Measurements from ENCODE around the gene UNKL. TPM values are rescaled to one million over a fixed set of nuclear protein-coding genes. Genes with fewer than 3 reads are reported as not detected.

Gene UNKL
- total and polyA plus RNA-seq, 2 of the 8 experiments (the other 6 are each of a cell fraction or from before 2014, with no cell fraction given), result 25.1 to 31.8 TPM

DNA sequence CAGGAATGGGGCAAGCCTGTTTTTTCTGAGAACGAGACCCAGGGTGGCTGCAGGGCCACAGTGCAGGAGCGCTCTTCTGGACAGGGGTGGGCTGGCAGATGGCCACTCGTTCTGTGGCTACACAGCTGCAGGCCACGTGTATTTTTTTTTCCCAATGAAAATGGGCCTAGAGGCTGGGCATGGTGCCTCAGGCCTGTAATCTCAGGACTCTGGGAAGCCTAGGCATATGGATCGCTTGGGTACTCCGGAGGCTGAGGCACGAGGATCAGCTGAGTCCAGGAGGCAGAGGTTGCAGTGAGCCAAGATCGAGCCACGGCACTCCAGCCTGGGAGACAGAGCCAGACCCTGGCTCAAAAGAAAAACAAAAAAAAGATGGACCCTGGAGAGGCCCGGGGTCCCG is 6.8 kb downstream of the UNKL start:
- no peak overlapping the region for H3K27ac ChIP-seq (ENCODE audit: low read depth, low read length)
- TF ChIP-seq, protein P1, sequence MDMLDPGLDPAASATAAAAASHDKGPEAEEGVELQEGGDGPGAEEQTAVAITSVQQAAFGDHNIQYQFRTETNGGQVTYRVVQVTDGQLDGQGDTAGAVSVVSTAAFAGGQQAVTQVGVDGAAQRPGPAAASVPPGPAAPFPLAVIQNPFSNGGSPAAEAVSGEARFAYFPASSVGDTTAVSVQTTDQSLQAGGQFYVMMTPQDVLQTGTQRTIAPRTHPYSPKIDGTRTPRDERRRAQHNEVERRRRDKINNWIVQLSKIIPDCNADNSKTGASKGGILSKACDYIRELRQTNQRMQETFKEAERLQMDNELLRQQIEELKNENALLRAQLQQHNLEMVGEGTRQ (IDR thresholded peaks at IDR 0.05; ENCODE audit: low read length), result no peak
- 0 out of 4 replicates have a peak, but pooled peaks of 1 of the 2 experiments have one; percentile 4 for TF ChIP-seq SIN3A (conservative IDR thresholded peaks at IDR 0.05 in 1 of 2, IDR thresholded peaks at IDR 0.05 in 1 of 2; ENCODE audit: low read depth in 1 of 2, low read length in 2 of 2)
- H2AFZ ChIP-seq (ENCODE audit: low read length), result no peak overlapping the region
- H3K9me3 ChIP-seq (ENCODE audit: insufficient read depth in 2 of 2, low read depth in 1 of 2, low read length in 1 of 2), result no peaks in the 10 kb centered on the region
- H3K36me3 ChIP-seq (ENCODE audit: control insufficient read depth in 2 of 4, insufficient read depth in 4 of 4, low read length in 3 of 4), result peaks cover 0 to 2% (median 0%) of the 10 kb centered on the region in 4 experiments; a peak in 4 of 8 replicates
- no peak overlapping the region for H2BK15ac ChIP-seq (ENCODE audit: low read length)
- H4K20me1 ChIP-seq (replicated peaks in 1 of 2; ENCODE audit: control insufficient read depth in 1 of 2, insufficient read depth in 2 of 2, low read length in 2 of 2), result peaks cover 2 to 21% of the 10 kb centered on the region in 2 experiments
- no peaks in the 10 kb centered on the region for H3K4me1 ChIP-seq (replicated peaks in 1 of 4; ENCODE audit: control insufficient read depth in 3 of 4, insufficient read depth in 4 of 4, low read length in 3 of 4)
- peak overlapping the region; percentile 59 to 95; a peak in 3 of 4 replicates for H3K4me2 ChIP-seq (ENCODE audit: insufficient read depth in 1 of 2, low read depth in 2 of 2, low read length in 2 of 2)
- H3K79me1 ChIP-seq (ENCODE audit: low read depth, low read length), result peaks cover 9% of the 10 kb centered on the region; the same call in 1 of the 2 replicates
- no peak overlapping the region for H2BK120ac ChIP-seq (replicated peaks; ENCODE audit: low read depth, low read length)
- no peak overlapping the region for H2BK12ac ChIP-seq (ENCODE audit: low read depth, low read length)
- H3K9ac ChIP-seq (replicated peaks in 1 of 4; ENCODE audit: extremely low read depth in 1 of 4, low read depth in 3 of 4, low read length in 3 of 4), result 0 out of 7 replicates have a peak overlapping the region, but pooled peaks of 1 of the 4 experiments have one; percentile 14
- 85% methylated on average over 7 of the region's 11 CpGs; no CpG with 5 or more reads in 1 of the 2 experiments for WGBS, 2 experiments (ENCODE audit: extremely low coverage in 1 of 2, insufficient coverage in 1 of 2, insufficient read length in 1 of 2, insufficient replicate concordance in 2 of 2, low coverage in 1 of 2, low lambda C conversion rate in 2 of 2, missing lambda C conversion rate in 1 of 2)
- H4K8ac ChIP-seq (ENCODE audit: extremely low read depth, insufficient read depth, low read length), result peak overlapping the region; percentile 36; the same call in 1 of the 2 replicates
- no peak overlapping the region for H2BK20ac ChIP-seq (ENCODE audit: low read length)
- H3K18ac ChIP-seq (ENCODE audit: extremely low read depth, low read length), result no peak overlapping the region
- no peaks in the 10 kb centered on the region for H3K27me3 ChIP-seq (replicated peaks in 1 of 4; ENCODE audit: control insufficient read depth in 3 of 4, extremely low read depth in 1 of 4, insufficient read depth in 3 of 4, low read length in 3 of 4)
- H2AK5ac ChIP-seq (ENCODE audit: low read depth, low read length), result no peak overlapping the region
- H3K23ac ChIP-seq (ENCODE audit: insufficient read length), result no peak overlapping the region
- peaks cover 0 to 23% of the 10 kb centered on the region in 2 experiments; a peak in 2 of 4 replicates for H3K79me2 ChIP-seq (ENCODE audit: control insufficient read depth in 1 of 2, insufficient read depth in 2 of 2, low read length in 2 of 2)
- H2BK5ac ChIP-seq (ENCODE audit: low read depth, low read length), result no peak overlapping the region
- ChIA-PET CTCF (ENCODE audit: partially characterized antibody) (interaction anchor here (0.6 to 1.6 kb wide), 8 partner anchors 19 to 716 kb away, joined by 3 to 10 read pairs (median 4); no protein-coding TSS in a partner anchor), POLR2A (ENCODE audit: partially characterized antibody) (interaction anchor here (0.6 to 1.5 kb wide), 7 partner anchors 10 to 1056 kb away, joined by 3 to 6 read pairs (median 4); partner anchors contain the start of gene UQCC4)
- H3K56ac ChIP-seq (replicated peaks; ENCODE audit: insufficient read length, low read depth, low read length), result no peak overlapping the region
- DNase-seq (ENCODE audit: low read depth in 1 of 2, low spot score in 2 of 2) (no peak), FAIRE-seq (no peak)
- H3K4ac ChIP-seq (replicated peaks; ENCODE audit: insufficient read length, low read depth, low read length), result no peak overlapping the region
- peak overlapping the region in 1 of 4 experiments; percentile 76; a peak in 3 of 8 replicates for H3K4me3 ChIP-seq (ENCODE audit: extremely low read depth in 1 of 4, insufficient read depth in 2 of 4, low read depth in 3 of 4, low read length in 4 of 4)
- peaks cover 2% of the 10 kb centered on the region; the same call in 1 of the 2 replicates for H3K23me2 ChIP-seq (ENCODE audit: low read depth, low read length)
- H3K14ac ChIP-seq (ENCODE audit: insufficient read length), result no peak overlapping the region
- no peak overlapping the region for H4K5ac ChIP-seq (ENCODE audit: insufficient read length, low read depth, low read length)
- H4K91ac ChIP-seq (replicated peaks; ENCODE audit: insufficient read length, low read length), result no peak overlapping the region
